GM19023 (cell line): ENCODE data around the gene ZNF106.

Experiments
- ATAC-seq: cut with Tn5 transposase; IDR thresholded peaks from one replicate; pipeline ENCODE4 v1.9.1; 2021; ENCODE audit warnings: mild to moderate bottlenecking, moderate library complexity; ENCODE audit not compliant: unreplicated experiment

Gene ZNF106

DNA sequence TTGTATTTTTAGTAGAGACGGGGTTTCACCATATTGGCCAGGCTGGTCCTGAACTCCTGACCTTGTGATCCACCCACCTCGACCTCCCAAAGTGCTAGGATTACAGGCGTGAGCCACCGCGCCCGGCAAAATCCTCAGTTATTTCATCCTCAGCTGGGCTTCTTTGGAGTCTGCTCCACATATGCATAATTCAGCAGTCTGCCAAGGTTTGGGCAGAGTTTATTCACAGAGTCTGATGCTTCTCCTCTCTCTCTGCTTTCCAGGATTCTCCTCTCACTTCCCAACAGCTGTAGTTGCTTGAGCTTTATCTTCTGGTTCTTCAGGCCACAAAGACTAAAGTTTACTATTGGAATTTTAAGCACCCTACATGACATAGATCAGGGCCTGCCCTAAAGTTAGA is 8.2 kb downstream of the ZNF106 start:
- no peak for ATAC-seq

DNA sequence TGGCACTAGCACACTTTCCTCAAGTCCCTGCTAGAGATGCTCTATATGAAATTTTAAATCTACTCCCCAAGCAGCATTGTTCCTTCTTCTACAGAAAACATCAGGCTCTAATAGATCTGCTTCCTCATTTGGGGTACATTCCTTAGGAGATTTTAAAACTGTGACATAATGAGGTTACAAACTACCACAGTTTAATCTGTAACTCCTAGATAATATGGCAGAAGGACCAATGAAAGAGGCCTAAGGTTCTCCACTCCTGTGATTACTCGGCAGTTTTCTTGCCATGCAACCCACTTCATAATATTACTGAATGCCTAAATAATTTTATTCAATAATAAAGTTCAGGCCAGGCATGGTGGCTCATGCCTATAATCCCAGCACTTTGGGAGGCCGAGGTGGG is 16.1 kb downstream of the ZNF106 start:
- ATAC-seq: no peak

DNA sequence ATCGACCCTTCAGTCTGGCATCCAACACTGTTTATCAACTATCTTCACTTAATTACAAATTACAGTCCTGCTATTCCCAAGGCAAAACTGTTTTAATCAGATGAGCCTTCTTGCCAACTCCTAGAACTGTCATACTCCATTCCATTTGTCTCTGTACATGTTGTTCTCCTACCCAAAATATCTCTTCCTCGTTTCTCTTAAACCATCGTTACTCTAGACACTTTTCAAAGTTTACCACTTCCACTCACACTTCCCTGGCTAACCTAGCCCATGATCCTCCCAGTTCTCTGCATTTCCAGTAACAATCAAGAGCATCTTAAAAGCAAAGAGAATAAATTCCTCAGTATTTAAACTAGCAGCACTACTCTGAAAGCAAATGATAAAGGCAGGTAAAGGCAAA is 19.9 kb downstream of the ZNF106 start:
- ATAC-seq: no peak

DNA sequence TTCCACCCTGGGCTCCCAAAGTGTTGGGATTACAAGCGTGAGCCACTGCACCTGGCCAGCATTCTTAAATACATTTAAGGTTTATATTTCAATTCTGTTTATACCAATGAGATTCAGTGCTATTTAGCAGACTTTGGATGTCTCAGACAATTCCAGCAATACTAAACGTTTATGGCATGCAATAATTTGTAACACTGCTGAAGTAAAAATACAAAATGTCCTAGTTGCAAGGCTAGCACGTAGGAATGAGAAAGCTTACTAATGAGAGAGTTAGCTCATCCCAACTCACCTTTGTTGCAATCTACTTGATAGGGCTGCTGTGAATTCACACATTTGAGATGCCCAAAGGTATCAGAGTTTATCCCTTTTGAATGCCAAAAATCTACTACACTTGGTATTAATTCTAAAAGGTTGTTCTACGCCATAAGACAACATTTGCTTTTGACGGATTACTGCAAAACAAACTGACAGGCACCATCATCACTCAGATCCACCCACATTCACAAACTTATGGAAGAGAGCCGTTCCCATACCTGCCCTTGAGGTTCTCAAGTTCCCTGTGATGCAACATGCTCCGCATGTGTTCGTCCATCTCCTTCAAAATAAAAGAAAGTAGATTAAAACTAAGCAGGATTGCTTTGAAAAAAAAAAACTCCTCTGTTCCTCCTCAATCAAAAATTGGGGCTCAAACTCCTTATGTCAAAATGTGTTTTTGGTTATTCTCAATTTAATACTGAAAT is 25.3 kb downstream of the ZNF106 start:
- ATAC-seq: no peak

DNA sequence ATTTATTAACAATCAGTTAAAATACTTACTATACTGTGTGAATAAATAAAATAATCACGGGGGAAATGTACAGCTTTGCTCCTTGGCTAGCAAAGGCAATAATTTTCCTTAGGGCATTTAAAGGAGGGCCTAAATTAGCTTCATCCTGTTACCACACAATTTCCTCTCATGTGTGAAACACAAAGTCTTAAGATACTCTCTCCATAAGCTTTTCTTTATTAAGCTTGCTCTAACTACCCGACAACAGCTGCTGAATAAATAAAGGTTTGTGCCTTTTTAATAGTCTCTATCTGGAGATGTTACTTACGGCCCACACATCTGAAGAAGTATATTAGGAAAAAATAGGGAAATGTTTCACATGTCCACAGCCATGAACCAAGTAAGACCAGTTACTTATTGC is 29.7 kb downstream of the ZNF106 start:
- ATAC-seq: no peak

DNA sequence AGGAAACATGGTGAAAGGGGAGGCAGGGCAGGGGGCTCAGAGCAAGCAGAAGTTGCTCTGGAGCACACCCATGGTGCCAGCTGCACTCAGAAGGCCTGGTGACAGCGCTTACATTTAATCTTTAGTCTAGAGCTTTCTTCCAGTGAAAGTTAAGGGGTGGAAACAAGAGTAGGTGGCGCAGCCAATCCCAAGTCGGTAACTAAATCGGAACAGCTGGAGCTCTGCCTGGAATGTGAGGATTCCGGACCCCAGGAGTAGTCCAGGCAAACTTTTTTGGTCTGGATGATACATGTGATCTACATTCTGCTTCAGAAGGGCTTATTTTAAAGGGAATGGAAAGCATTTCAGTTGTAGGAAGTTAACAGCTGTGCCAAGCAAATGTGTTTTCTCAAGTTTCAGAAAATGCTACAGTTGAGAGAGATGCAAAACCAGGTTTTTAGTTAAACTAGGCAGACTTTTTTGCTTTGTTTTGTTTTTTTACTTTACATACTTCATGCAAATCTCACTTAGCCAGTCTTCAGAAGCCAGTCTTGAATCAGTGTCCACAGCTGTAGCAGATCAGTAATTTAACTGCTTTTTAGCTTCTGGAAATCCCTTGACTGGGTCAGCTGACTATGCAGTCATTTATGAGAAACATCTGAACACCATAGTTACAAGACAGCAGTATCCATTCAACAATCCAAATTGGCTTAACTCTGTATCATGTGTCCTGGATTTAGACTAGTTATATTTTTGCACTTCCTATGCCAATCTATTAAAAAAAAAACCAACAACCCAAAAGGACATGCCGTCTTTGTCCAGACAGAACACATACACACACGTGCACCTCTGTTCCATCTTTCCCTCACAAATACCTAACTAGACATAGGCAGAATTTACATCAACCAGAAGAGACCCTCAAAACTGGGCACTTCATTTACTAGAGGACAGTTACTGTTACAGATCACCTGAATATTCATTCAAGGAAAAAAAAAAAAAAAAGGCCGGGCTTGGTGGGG is 33.2 kb downstream of the ZNF106 start:
- peak; percentile 77 for ATAC-seq

DNA sequence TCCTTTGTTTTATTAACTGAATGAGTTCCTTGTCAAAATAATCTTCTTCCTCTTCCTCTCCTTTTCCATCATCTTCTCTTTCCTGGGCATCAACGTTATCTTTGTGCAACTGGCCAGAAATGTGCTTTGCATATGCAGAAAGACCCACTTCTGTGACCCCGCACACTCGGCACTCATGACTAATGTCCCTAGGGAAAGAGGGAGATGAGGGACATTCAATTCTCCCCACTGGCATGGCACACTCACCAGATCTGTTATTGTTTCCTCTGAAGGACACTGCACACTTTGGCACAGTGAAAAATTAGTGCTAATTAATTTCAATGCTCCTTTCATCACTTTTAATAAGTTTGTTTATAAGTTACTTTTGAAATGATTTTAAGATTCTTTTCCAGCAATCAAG is 34.0 kb downstream of the ZNF106 start:
- no peak for ATAC-seq

DNA sequence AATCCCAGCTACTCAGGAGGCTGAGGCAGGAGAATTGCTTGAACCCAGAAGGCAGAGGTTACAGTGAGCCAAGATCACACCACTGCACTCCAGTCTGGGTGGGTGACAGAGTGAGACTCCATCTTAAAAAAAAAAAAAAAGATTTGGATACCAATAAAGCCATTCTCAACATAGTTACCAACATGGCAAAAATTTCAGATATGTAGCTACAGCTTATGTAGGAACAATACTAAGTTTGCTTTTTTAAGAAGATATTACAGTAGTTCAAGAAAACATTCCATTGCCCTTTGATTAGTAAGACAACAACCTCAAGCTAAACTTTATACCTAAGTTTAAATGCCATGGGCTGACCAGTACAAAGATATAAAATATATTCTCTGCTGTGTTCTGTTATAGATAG is 34.4 kb downstream of the ZNF106 start:
- ATAC-seq: no peak

DNA sequence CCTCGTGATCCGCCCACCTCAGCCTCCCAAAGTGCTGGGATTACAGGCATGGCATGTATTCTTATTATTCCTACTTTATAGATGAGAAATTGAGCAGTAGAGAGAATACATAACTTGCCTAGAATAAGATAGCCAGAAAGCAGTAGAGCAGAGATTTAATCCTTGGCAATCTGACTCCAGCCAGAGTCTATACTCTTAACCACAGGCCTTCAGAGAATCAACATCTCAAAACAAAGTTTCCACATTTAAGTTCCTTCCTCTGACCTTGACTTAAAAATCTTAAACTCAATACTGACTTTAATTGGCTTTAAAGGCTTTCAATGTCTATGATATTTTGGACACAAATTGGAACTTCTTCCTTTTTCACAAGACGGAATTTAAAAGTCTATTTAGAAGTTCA is 37.1 kb downstream of the ZNF106 start:
- ATAC-seq: no peak

DNA sequence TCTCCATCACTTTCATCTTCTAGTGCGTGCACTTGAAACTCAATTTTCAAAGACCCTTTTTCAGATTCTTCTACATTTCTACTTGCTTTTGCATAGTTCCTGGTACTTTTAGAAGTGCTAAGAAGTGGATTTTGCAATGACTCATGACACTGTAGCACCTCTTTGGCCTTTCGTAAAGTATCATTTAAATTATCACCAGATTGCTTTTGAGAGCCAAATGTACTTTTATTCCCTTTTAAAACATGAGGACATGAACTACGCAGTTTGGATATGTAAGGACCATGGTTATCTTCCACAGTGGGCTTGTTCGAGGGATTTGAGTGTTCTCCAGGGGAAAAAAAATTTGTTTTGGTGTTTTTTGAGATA is 40.5 kb downstream of the ZNF106 start:
- no peak for ATAC-seq

DNA sequence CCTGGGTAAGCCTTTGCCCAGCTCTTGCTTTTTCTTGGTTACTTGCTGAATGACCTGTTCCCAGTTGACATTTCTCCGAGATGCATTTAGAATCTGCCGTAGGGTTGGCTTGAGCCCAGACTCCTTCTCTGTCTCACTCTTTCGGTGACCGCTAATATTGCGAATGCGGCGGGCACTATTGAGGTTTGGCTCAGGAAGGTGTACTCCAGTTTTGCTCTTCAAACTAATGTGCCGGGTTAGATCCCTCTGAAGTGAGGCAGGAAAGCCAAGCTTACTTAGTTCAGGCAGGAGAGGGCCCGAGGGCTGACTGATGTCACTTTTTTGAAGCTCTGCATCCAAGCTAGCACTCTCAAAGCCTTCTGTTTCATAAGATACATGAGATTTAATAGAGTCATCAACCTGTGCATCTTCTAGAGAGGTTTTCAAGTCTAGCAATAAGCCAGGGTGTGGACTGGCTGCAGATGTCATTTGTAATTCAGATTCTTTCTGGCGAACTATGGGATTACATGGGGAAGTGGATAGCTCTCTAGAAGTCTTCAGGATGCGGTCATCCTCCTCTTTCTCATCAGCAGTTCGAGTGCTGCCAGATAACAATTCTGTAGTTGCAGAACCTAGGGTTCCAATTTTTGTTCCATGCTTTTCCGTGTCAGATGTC is 41.0 kb downstream of the ZNF106 start:
- no peak for ATAC-seq

DNA sequence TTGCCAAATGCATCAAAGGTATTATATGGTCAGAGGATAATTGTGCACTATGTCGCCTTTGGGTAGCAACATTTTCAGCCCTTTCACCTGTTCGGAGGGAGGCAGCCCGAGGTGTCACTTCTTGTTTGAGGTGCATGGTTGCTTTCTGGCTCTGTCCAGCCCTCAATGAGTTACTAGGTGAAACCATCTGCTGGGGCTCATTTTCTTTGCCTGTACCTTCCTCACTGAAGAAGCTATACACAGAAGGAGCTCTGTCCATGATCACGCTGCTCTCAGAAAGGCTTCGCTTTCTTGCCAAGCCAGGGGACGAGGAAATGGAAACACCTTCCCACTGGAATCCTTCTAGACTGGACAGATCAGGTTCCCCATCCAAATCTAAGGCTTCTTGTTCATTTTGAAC is 42.7 kb downstream of the ZNF106 start:
- ATAC-seq: no peak

DNA sequence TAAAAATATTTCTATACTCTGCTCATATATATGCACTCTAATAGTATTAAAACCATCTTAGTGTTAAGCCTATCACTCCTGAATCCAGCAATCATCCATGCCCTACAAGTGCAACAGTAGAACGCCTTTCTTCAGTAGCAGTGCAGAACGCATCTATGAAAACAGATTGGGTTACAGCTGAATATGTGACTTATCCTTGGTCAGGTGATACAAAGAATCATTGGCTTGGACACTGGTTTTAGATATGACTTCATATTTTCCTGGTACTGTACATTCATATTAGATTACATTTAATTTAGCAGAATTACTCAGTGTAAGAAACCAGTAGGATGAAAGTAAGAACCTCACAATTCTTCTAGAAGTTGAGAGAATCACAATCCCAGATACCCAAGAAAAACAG is 43.3 kb downstream of the ZNF106 start:
- ATAC-seq: no peak

DNA sequence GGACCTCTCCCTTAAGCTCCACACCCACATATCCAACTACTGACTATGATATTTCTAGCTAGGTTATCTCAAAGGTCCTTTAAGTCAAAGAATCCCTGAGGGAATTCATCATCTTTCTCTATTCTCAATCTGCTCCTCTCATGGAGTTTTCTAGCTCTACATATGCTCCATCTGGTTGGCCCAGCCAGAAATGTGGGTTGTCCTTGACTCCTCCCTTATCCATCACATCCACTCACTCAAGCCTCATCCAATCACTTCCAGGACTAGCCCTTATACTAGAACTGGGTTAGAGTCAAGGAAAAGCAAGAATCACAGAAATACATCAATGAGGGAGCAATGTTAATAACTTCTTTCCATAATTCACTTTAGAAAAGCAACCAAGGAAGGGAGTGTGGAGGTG is 45.4 kb downstream of the ZNF106 start:
- ATAC-seq: no peak

DNA sequence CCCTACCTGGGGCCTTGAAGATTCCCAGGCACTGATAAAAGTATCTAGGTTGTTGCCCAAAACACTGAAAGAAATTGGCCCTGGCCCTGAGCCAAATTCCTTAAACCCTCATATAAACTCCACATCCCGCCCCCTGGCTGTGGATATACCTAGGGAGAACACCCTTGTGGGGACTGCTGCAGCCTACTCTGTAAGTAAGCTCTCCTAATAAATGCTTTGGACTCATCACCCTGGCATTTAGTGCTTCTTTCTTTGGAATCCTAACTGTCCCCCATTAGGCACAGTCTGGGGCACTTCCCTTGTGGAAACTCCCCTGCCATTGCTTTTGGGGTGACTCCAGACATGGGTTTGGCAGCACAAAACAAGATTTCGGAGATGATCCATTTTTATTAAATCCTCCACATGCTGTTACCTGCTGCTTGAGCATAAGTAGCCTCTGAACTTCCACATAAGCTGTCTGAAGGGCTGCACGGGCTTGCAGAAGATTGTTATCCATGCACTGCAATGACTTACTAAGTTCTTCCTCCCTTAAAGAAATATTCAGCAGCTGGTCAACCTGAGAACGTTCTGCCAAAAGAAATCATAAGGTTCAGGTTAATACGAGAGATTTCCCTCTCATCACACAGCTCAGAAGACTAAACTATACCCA is 46.4 kb downstream of the ZNF106 start:
- ATAC-seq: no peak

DNA sequence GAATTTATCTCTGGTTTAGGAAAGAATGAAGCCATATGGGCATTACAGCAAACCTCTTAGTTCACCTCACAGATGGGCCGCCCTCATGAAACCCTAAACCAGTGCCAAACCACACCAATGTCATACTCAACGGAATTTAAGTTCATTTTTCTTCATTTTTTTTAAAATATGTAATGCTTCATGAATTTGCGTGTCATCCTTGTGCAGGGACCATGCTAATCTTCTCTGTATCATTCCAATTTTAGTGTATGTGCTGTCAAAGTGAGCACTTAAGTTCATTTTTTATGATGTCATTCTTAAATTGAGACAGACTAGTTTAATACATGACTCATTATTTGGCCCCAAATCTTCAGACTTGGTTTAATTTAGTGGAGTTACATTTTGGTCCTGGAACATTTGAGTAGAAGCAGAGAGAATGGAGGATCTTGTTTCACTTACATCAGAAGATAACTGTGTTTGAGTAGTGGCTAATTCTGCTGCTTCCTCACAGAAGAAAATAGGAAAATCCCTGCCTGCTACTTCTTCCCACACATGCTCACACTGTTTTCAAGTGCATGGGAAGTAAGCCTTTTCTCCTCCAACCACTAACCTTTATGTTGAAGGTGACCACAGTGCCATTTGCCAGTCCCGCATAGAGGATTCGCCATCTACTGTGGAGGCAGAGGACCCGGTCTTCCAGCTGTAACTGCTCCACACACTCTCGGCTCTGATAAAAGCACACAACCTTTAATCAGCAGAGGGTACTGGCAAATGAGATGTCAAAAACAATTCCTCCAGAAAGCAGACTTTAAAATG is 63.3 kb downstream of the ZNF106 start:
- no peak for ATAC-seq

DNA sequence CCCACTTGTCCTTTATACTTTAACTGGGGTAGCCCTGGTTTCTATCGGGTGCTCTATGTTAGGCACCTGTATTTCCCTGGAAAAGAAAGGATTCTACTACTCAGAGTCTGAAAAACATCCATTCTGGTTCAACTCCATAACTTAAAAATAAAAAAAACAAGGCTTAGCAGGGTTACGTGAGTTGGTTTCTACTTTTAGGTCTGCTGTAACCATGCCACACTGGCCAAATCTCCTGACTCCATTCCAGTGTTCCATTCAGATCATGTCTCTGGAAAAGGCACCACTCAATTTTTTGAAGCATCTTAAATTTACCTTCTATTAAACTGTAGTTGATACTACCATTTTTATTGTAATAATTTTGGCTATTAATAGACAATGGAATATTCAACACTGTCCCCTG is 69.6 kb downstream of the ZNF106 start:
- ATAC-seq: no peak

DNA sequence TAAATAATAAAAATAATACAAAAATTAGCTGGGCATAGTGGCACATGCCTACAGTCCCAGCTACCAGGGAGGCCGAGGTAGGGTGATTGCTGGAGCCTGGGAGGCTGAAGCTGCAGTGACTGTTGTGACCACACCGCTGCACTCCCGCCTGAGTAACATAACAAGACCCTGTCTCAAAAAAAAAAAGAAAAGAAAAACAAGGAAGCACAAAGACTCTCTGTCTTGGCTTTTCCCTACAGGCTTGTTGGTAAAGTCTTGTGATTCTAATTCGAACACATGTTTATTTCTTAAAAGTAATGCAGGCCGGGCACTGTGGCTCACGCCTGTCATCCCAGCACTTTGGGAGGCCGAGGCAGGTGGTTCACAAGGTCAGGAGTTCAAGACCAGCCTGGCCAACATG is 71.6 kb downstream of the ZNF106 start:
- no peak for ATAC-seq

DNA sequence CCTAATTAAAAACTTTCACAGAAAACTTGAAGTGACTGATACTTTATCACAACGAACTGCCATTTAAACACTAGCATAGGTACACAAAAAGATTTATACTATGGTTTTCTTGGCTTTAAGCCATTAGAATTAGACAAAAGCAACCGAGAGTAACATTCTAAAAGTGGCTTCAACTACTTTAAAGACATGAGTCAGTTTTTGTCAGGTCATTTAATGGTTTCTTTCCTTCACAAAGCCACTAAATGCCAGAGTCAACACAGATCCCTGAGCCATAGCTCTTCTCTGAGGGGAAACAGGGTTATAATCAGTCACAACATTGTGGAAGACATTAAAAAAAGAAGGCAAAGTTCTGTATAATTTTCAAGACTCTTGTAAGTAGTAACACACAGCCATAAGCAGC is 77.0 kb downstream of the ZNF106 start:
- ATAC-seq: no peak

DNA sequence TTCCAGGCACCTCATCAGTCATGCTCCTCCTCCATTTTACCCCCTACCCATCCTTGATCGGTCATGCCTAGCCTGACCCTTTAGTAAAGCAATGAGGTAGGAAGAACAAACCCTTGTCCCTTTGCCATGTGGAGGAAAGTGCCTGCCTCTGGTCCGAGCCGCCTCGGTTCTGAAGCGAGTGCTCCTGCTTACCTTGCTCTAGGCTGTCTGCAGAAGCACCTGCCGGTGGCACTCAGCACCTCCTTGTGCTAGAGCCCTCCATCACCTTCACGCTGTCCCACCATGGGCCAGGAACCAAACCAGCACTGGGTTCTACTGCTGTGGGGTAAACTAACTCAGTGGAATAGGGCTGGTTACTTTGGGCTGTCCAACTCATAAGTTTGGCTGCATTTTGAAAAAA is 79.1 kb downstream of the ZNF106 start:
- no peak for ATAC-seq
